ENCODE results near the gene C1orf232.

C1orf232 gene

DNA sequence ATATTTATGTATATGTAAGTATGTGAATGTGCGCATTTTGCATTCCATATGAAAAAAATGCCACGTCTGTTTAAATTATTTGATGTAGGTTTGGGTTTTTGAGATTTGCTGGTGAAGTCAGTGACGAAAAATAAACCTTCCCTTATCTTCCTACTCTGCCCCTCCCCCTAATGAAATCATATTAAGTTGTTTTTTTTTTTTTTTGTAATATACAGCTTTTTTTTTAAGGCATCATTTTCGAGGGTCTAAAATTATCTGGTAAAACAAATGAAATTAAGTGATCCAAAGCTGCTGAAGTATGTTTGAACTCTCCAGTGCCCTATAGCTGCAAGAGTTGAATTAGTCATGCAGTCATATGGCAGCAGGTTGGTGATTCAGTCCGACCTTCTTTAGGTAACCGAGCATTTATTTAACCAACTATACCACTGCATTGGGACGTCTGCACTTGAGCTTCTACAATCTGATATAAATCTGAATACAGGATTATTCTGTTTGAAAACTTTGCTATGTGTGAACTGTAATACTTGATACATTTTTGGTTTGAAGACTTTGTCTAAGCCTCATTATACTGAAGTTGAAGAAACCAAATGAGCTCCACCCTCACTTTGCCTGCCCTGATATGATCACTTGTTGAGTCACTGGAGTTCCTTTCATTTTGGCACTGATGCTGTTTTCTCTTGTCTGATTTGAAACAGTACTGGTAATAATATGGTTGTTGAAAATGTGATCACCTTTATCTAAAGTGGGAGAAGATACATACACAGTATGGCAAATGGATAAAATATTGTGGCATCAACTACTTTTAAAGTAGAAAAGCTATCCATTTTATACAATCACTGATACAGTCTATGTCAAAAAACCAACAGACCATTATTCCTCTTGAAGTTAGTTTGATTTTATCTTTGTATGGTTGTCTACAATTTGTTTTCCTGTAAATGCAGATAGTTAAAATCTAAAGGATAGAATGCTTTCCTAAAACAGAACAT, 45.5 kb downstream of the C1orf232 start:
- DNase-seq, result no peak

DNA sequence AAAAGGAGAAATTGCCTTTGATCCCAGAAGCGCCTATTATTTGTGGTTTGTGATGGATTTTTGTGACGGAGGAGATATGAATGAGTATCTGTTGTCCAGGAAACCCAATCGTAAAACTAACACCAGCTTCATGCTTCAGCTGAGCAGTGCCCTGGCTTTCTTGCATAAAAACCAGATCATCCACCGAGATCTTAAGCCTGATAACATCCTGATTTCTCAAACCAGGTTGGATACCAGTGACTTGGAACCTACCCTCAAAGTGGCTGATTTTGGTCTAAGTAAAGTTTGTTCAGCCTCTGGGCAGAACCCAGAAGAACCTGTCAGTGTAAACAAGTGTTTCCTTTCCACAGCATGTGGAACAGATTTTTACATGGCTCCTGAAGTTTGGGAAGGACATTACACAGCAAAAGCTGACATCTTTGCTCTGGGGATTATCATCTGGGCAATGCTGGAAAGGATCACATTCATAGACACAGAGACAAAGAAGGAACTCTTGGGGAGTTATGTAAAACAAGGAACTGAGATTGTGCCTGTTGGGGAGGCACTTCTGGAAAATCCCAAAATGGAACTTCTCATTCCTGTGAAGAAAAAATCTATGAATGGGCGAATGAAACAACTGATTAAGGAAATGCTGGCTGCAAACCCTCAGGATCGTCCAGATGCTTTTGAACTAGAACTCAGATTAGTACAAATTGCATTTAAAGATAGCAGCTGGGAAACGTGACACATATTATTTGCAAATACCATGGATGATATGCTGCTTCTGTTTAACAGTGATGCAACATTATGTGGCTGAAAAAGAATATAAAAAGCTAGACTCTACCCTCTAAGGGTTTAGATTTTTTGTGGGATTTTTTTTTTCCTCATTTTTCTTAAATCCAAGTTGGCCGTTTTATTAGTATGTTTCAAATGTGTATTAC, 46.6 kb downstream of the C1orf232 start:
- DNase-seq, result no peak

DNA sequence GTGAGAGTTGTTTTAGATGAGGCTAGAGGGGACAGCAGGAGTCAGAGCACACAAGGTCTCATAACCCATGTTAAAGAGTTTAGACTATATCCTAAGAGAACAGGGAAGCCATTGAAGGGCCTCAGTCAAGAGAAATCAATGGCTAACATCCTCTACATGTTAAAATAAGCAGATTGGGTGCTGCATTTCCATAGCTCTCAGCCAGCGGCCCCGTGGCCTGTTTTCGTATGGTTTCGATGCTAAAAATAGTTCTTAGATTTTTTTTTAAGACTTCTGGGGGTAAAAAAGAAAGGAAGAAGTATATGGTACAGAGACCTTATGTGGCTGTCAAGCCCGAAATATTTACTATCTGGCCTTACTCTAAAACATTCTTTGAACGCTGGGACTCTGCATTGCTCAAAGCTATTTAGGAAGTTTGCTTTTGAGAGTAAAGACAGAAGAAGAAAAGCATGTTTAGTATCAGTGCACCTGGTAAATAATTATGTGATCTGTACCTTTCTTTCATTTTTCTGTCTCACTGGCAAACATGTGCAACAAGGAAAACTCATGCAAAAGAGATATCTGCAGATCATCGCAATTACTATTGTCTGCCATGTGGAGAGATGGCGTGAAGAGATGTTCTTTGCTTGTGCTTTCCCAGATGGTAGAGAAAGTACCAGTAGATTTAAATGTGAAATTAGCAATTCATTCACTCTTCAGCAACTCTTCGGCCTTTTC, 48.7 kb downstream of the C1orf232 start:
- no peak for DNase-seq

DNA sequence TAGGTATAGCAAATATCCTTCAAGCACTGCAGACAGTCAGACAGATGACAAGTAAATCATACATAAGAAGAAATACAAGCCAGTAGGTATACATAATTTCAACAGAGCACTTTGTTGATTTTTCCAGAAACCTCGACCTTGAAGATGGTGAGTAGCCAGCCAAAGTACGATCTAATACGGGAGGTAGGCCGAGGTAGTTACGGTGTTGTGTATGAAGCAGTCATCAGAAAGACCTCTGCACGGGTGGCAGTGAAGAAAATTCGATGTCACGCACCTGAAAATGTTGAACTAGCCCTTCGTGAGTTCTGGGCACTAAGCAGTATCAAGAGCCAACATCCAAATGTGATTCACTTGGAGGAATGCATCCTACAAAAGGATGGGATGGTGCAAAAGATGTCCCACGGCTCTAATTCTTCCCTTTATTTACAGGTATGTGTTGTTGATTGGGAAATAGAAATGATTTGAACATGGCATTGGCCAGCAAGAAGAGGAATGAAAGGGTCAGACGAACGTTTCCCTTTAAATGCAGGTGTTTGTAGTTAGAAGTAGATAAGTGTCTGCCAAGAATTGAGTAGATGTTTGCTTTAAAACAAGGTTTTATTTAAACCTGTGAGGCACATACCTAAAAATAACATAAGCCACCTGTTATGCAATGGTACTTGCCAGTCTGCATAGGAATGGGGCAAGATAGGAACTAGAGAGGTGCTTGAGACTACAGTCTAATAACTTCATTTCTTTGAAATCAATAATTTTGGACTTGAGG, 54.4 kb downstream of the C1orf232 start:
- no peak for DNase-seq

Measured in NCI-H2227 treated with DMSO at 0.1 percent for 48 hours (cell line).